GM23248 (cell line): Measurements from ENCODE around the gene AGAP1. TPM values are rescaled to one million over a fixed set of nuclear protein-coding genes. Genes with fewer than 3 reads are reported as not detected.
A peak's percentile ranks its signal among the peaks of the same experiment; 100 is the strongest.

Experiments used
- DNase-seq: peaks from one replicate; pipeline ENCODE4 v3.0.0-alpha.2; 2015
- H2AFZ ChIP-seq: fragments of 200-600 bp; sonication (generic); 2 replicates; pipeline ENCODE4 v1.6.1; 2016; ENCODE audit warnings: antibody characterized with exemption
- H3F3A ChIP-seq: fragments of 200-600 bp; sonication (generic); 2 replicates; pipeline ENCODE4 v1.6.1; 2016; ENCODE audit warnings: mild to moderate bottlenecking, antibody characterized with exemption, mixed run types; ENCODE audit not compliant: insufficient read depth
- H3K27ac ChIP-seq: fragments of 200-600 bp; sonication (generic); 2 replicates; pipeline ENCODE4 v1.5.1; 2016; ENCODE audit warnings: mild to moderate bottlenecking
- H3K27me3 ChIP-seq: fragments of 200-600 bp; sonication (generic); replicated peaks from 2 replicates; pipeline ENCODE4 v1.6.1; 2016; ENCODE audit warnings: mild to moderate bottlenecking; ENCODE audit not compliant: insufficient read depth
- H3K36me3 ChIP-seq: fragments of 200-600 bp; sonication (generic); 2 replicates; pipeline ENCODE4 v1.6.1; 2016; ENCODE audit warnings: low read depth, mild to moderate bottlenecking
- H3K4me1 ChIP-seq: fragments of 200-600 bp; sonication (generic); 2 replicates; pipeline ENCODE4 v1.6.1; 2016; ENCODE audit warnings: mild to moderate bottlenecking; ENCODE audit not compliant: insufficient read depth
- H3K4me2 ChIP-seq: fragments of 200-600 bp; sonication (generic); one replicate; pipeline ENCODE4 v1.6.1; 2016; ENCODE audit warnings: mild to moderate bottlenecking; ENCODE audit not compliant: unreplicated experiment
- H3K4me3 ChIP-seq: fragments of 200-600 bp; sonication (generic); 2 replicates; pipeline ENCODE4 v1.5.1; 2016; ENCODE audit warnings: mild to moderate bottlenecking
- H3K79me2 ChIP-seq: fragments of 200-600 bp; sonication (generic); 2 replicates; pipeline ENCODE4 v1.6.1; 2016; ENCODE audit warnings: mild to moderate bottlenecking; ENCODE audit not compliant: insufficient read depth
- H3K9ac ChIP-seq: fragments of 200-600 bp; sonication (generic); 2 replicates; pipeline ENCODE4 v1.6.1; 2016; ENCODE audit warnings: mild to moderate bottlenecking
- H3K9me2 ChIP-seq: fragments of 200-600 bp; sonication (generic); 2 replicates; pipeline ENCODE4 v1.6.1; 2016; ENCODE audit warnings: mixed run types, mild to moderate bottlenecking, moderate library complexity; ENCODE audit not compliant: insufficient read depth
- H3K9me3 ChIP-seq: fragments of 200-600 bp; sonication (generic); one replicate; pipeline ENCODE4 v1.6.1; 2017; ENCODE audit warnings: low read depth
- H4K20me1 ChIP-seq: fragments of 200-600 bp; sonication (generic); 2 replicates; pipeline ENCODE4 v1.6.0; 2016; ENCODE audit not compliant: insufficient read depth
- EZH2 ChIP-seq: fragments of 200-600 bp; sonication (generic); IDR thresholded peaks from 2 replicates; pipeline ENCODE4 v1.6.1; 2018; ENCODE audit warnings: antibody characterized with exemption, mild to moderate bottlenecking; ENCODE audit not compliant: insufficient read depth, poor library complexity, severe bottlenecking
- EZH2phosphoT487 ChIP-seq: fragments of 200-600 bp; sonication (generic); IDR thresholded peaks from 2 replicates; pipeline ENCODE4 v1.6.1; 2018; ENCODE audit warnings: antibody characterized with exemption, moderate library complexity, mild to moderate bottlenecking, low read depth; ENCODE audit not compliant: insufficient read depth
- WGBS, 2 experiments: methylation state at CpG; one replicate each; pipeline ENCODE4 v1.1.6; 2015 to 2017; ENCODE audit warnings: low lambda C conversion rate in 2 of 2, low coverage in 1 of 2; ENCODE audit errors: missing lambda C conversion rate in 2 of 2; 5-methylcytosine and 5-hydroxymethylcytosine counted together
- in situ Hi-C: fragments of 300-500 bp; cut with MboI; formaldehyde crosslinking; loops from 2 replicates; pipeline ENCODE4 v1.15.0; 2020
- polyA plus RNA-seq: library from polyadenylated mRNA; unstranded; fragments of >200 nt; fragmentation: Nextera tagmentation; extraction: Ambion mirVana; gene quantifications from 2 replicates; pipeline ENCODE4 v1.2.1, GENCODE V29; 2016
- total RNA-seq: library from RNA; depleted of rRNA; stranded (reverse); fragments of >200 nt; shearing (Covaris generic); gene quantifications from 2 replicates; pipeline ENCODE4 v1.2.3, GENCODE V29; 2014

The AGAP1 gene
- total and polyA plus RNA-seq, 2 experiments from 2014 or later = 2.2 to 9.9 TPM

DNA sequence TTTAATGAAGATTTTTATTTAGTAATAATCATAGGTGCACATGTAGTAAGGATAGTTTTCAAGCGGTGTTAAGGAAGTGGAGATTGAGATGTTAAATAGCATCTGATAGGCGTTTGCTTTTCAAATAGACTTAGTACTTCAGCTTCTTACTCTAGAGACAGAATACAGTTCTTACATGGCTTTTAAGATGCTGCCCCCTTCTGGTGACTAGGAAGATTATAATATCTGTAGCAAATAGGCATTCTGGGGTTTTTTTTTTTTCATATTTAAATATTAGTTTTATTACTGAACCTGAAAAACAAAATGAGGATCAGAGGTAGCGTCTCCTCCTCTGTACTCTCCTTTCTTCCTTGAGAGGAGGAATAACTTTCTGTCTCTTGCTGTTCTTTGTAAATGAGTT lies 100.2 kb downstream of the AGAP1 start:
- Histone ChIP-seq H3K27ac (no peak overlapping the region), H3K9me3 (no peaks in the 10 kb centered on the region), H3K79me2 (peaks cover 48% of the 10 kb centered on the region), H2AFZ (no peak overlapping the region), H3K9ac (no peak overlapping the region), H4K20me1 (no peaks in the 10 kb centered on the region), H3K27me3 (no peaks in the 10 kb centered on the region), H3F3A (no peaks in the 10 kb centered on the region), H3K36me3 (no peaks in the 10 kb centered on the region), H3K4me1 (no peaks in the 10 kb centered on the region), H3K4me3 (no peak overlapping the region), H3K4me2 (no peak overlapping the region), H3K9me2 (no peaks in the 10 kb centered on the region)
- TF ChIP-seq EZH2 = no peak
- no peak for TF ChIP-seq EZH2phosphoT487
- peak; percentile 86 for DNase-seq
- 3 to 4% methylated on average over 3 of the region's 3 CpGs for WGBS, 2 experiments
- in situ Hi-C loops = loop anchor here (5.0 kb wide), 1 partner anchor 457 kb away; no protein-coding TSS in a partner anchor

DNA sequence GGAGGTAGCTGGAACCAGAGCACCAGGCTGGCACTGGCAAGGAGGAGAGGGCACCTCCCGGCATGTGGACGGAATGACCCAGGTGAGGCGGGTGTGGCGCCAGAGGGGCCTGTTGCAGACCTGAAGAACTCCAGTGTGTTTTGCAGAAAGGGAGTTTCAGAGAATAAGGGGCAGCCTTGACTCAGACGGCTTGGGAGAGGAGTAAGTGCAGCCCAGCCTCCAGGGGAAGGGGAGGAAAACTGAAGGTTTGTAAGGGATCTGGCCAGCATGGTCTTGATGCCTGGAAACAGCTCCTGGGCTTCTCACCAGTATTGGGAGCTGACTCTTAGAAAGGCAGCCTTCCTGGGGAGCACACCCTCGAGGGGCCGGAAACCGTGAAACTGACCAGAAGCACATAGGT lies 101.1 kb downstream of the AGAP1 start:
- Histone ChIP-seq H3K27me3 (no peaks in the 10 kb centered on the region), H3K9me3 (no peaks in the 10 kb centered on the region), H3K9ac (no peak overlapping the region), H3K79me2 (peaks cover 57% of the 10 kb centered on the region), H3K4me1 (no peaks in the 10 kb centered on the region), H3F3A (no peaks in the 10 kb centered on the region), H3K27ac (no peak overlapping the region), H3K4me2 (no peak overlapping the region), H4K20me1 (no peaks in the 10 kb centered on the region), H3K4me3 (no peak overlapping the region), H3K9me2 (no peaks in the 10 kb centered on the region), H2AFZ (no peak overlapping the region), H3K36me3 (no peaks in the 10 kb centered on the region)
- 72 to 73% methylated on average over 8 of the region's 8 CpGs for WGBS, 2 experiments
- TF ChIP-seq EZH2phosphoT487 (no peak), EZH2 (no peak)
- DNase-seq = no peak
- in situ Hi-C loops = loop anchor here (5.0 kb wide), 1 partner anchor 458 kb away; no protein-coding TSS in a partner anchor

DNA sequence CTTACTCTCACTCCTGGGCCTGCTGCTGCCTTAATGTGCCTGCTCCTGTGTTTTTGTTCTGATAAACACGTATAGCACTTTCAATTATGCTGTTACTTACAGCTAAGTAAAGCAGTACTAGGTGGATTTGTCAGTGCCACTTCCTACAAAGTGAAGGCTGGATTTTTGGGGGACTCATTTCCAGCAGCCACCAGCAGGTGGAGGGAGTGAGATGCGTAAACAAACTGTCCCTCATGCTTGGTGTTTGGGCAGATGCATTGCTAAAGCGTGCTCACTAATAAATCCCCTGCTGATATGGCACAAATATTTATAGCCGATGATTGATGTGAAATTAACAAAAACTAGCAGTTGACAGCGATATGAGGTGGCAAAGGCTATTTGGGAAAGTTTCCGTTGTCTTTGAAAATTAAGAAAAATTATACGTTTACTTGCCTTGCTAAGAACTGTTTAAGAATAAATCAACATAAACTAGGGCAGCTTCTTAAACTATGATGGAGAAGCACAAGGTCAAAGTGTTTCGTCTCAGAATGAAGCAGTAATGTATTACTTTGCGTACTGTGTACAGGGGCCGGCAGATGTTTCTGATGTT lies 101.7 kb downstream of the AGAP1 start:
- TF ChIP-seq EZH2phosphoT487 (no peak), EZH2 (no peak)
- Histone ChIP-seq H3K4me2 (no peak overlapping the region), H3K79me2 (peaks cover 63% of the 10 kb centered on the region), H3K4me1 (no peaks in the 10 kb centered on the region), H3K27ac (no peak overlapping the region), H3K27me3 (no peaks in the 10 kb centered on the region), H3F3A (no peaks in the 10 kb centered on the region), H2AFZ (no peak overlapping the region), H3K9ac (no peak overlapping the region), H3K36me3 (no peaks in the 10 kb centered on the region), H3K9me2 (no peaks in the 10 kb centered on the region), H3K9me3 (no peaks in the 10 kb centered on the region), H4K20me1 (no peaks in the 10 kb centered on the region), H3K4me3 (no peak overlapping the region)
- in situ Hi-C loops = no loop called here
- 9 to 16% methylated on average over 10 of the region's 10 CpGs for WGBS, 2 experiments
- DNase-seq = peak; percentile 88

DNA sequence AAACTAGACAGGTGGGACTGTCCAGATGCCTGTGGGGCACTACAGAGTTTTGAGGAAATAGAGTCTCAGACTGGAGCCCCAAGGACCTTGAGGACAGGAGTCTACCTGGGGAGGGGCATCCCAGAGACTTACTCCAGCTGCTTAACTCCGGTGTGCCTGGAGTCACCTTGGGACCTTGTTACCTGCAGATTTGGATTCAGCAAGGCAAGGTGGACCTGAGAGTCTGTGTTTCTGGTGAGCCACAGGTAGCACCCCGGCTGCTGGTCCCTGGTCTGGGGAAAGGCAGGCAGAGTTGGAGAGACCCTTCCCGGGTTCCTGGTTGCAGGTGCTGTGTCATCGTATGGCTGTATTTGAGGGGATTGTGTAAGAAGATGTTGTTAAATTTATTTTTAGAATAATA lies 102.4 kb downstream of the AGAP1 start:
- TF ChIP-seq EZH2phosphoT487 = no peak
- TF ChIP-seq EZH2 = no peak
- in situ Hi-C loops = no loop called here
- no peak for DNase-seq
- H3K27me3 ChIP-seq = no peaks in the 10 kb centered on the region
- no peak overlapping the region for H3K27ac ChIP-seq
- no peaks in the 10 kb centered on the region for H3F3A ChIP-seq
- H3K9ac ChIP-seq = no peak overlapping the region
- H4K20me1 ChIP-seq = no peaks in the 10 kb centered on the region
- 99 to 100% methylated on average over 4 of the region's 4 CpGs for WGBS, 2 experiments
- no peak overlapping the region for H3K4me2 ChIP-seq
- no peaks in the 10 kb centered on the region for H3K9me2 ChIP-seq
- H3K4me1 ChIP-seq = no peaks in the 10 kb centered on the region
- H3K79me2 ChIP-seq = peaks cover 69% of the 10 kb centered on the region
- no peak overlapping the region for H2AFZ ChIP-seq
- no peaks in the 10 kb centered on the region for H3K36me3 ChIP-seq
- no peaks in the 10 kb centered on the region for H3K9me3 ChIP-seq
- no peak overlapping the region for H3K4me3 ChIP-seq
